CD4-positive, CD25-positive, alpha-beta regulatory T cell (primary cell): Measurements from ENCODE around the gene KRTAP5-6. TPM values are rescaled to one million over a fixed set of nuclear protein-coding genes. Genes with fewer than 3 reads are reported as not detected.
"Not testable (repeated sequence)": the region's sequence is repeated elsewhere in the genome, so short reads cannot be mapped to it uniquely, and the experiment has no call there.

Source experiments
- ATAC-seq, 2 donors: fragments of 150-1000 bp; cut with Tn5 transposase; one replicate each; pipeline ENCODE4 v1.10.0; 2021; ENCODE audit warnings: low read depth in 2 of 2, moderate number of reproducible peaks in 2 of 2, moderate library complexity in 1 of 2
- DNase-seq, 3 donors: peaks; one replicate each; pipeline versions ENCODE4 v3.0.0 to v3.0.0-alpha.2; 2012 to 2022; ENCODE audit warnings: mixed read lengths in 1 of 3
- H3K27ac ChIP-seq: one replicate; pipeline ENCODE4 v1.7.0; 2013; ENCODE audit warnings: mild to moderate bottlenecking, low read length; ENCODE audit not compliant: insufficient read depth, poor library complexity, severe bottlenecking
- H3K27me3 ChIP-seq: one replicate; pipeline ENCODE4 v1.7.0; 2013; ENCODE audit warnings: low read length; ENCODE audit not compliant: control insufficient read depth, insufficient read depth
- H3K36me3 ChIP-seq: one replicate; pipeline ENCODE4 v1.7.0; 2013; ENCODE audit warnings: mild to moderate bottlenecking, low read length, moderate library complexity; ENCODE audit not compliant: control insufficient read depth, insufficient read depth
- H3K4me1 ChIP-seq: 2 replicates; pipeline ENCODE4 v1.7.0; 2013; ENCODE audit warnings: mild to moderate bottlenecking, low read length; ENCODE audit not compliant: insufficient read depth, control insufficient read depth, poor library complexity, severe bottlenecking
- H3K4me3 ChIP-seq: one replicate; pipeline ENCODE4 v1.7.0; 2013; ENCODE audit warnings: low read depth, mild to moderate bottlenecking, low read length, moderate library complexity
- H3K9me3 ChIP-seq, 2 experiments: 1 replicate in 1 of 2; 2 replicates in 1 of 2; pipeline ENCODE4 v1.7.0; 2013; ENCODE audit warnings: low read length in 2 of 2, mild to moderate bottlenecking in 1 of 2, moderate library complexity in 1 of 2; ENCODE audit not compliant: control insufficient read depth in 2 of 2
- H3K27ac Mint-ChIP-seq, 3 donors: one replicate each; pipeline ENCODE4 v1.8.0; 2020 to 2022; ENCODE audit warnings: mild to moderate bottlenecking in 3 of 3, mixed read lengths in 3 of 3, moderate library complexity in 2 of 3
- H3K27me3 Mint-ChIP-seq: one replicate; pipeline ENCODE4 v1.8.0; 2022; ENCODE audit warnings: mild to moderate bottlenecking, mixed read lengths
- H3K36me3 Mint-ChIP-seq: one replicate; pipeline ENCODE4 v1.8.0; 2020; ENCODE audit warnings: mixed read lengths
- H3K4me1 Mint-ChIP-seq, 4 donors: one replicate each; pipeline ENCODE4 v1.8.0; 2020 to 2022; ENCODE audit warnings: mixed read lengths in 4 of 4, mild to moderate bottlenecking in 1 of 4
- H3K4me3 Mint-ChIP-seq, 4 donors: one replicate each; pipeline ENCODE4 v1.8.0; 2020 to 2022; ENCODE audit warnings: mild to moderate bottlenecking in 4 of 4, mixed read lengths in 4 of 4, moderate library complexity in 3 of 4
- H3K9me3 Mint-ChIP-seq, 7 donors: one replicate each; pipeline ENCODE4 v1.8.0; 2020 to 2022; ENCODE audit warnings: mixed read lengths in 7 of 7, mild to moderate bottlenecking in 3 of 7, moderate library complexity in 2 of 7
- polyA plus RNA-seq, 4 donors: library from polyadenylated mRNA; unstranded; fragments of 300-500 nt; fragmentation: Illumina TruSeq; gene quantifications; one replicate each; pipeline ENCODE4 v1.2.3, GENCODE V29; 2021
- total RNA-seq: library from RNA; stranded (reverse); gene quantifications from one replicate; pipeline ENCODE4 v1.2.3, GENCODE V29; 2022

Gene KRTAP5-6
- total and polyA plus RNA-seq, 5 donors from 2014 or later, result not detected

- not testable (repeated sequence) for H3K4me3 Mint-ChIP-seq
Measured at GRCh38 chr11:1683904-1684572, 13.0 kb upstream of the KRTAP5-6 start.

GRCh38 chr11:1684886-1685874 is 11.8 kb upstream of the KRTAP5-6 start:
- H3K4me3 Mint-ChIP-seq, ATAC-seq, H3K36me3 Mint-ChIP-seq, H3K4me1 ChIP-seq, H3K27me3 Mint-ChIP-seq, H3K36me3 ChIP-seq, H3K9me3 Mint-ChIP-seq, H3K9me3 ChIP-seq, DNase-seq, H3K4me3 ChIP-seq, H3K4me1 Mint-ChIP-seq, H3K27ac ChIP-seq, H3K27ac Mint-ChIP-seq, H3K27me3 ChIP-seq: not testable (repeated sequence)

More at GRCh38 chr11:1683904-1684572, 13.0 kb upstream of the KRTAP5-6 start:
- not testable (repeated sequence) for H3K27ac Mint-ChIP-seq, H3K27ac ChIP-seq, H3K36me3 ChIP-seq, H3K27me3 ChIP-seq, H3K4me1 ChIP-seq, H3K9me3 ChIP-seq, ATAC-seq, H3K9me3 Mint-ChIP-seq, H3K36me3 Mint-ChIP-seq, H3K27me3 Mint-ChIP-seq, DNase-seq, H3K4me3 ChIP-seq, H3K4me1 Mint-ChIP-seq

DNA sequence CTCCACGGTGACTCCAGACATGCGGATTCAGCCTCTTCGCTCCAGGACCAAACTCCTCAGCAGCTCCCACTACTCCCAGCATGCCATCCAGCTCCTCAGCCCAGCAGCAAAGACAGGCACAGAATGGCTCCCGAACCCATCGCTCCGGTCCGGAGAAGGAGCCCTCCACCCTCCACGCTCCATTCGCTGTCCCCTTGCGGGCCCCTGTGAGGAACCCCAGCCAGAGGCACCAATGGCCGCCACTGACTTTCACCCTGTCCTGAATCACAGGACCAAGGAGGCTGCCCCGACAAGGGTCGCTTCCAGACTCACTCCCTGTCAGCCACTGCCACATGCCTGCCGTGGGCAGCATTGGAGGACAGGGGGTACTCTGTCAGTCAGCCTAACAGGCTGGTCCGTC is 10.8 kb upstream of the KRTAP5-6 start:
- not testable (repeated sequence) for DNase-seq, H3K4me1 ChIP-seq, H3K27ac ChIP-seq, H3K27me3 Mint-ChIP-seq, H3K9me3 Mint-ChIP-seq, H3K36me3 ChIP-seq, ATAC-seq, H3K36me3 Mint-ChIP-seq, H3K4me3 ChIP-seq, H3K27me3 ChIP-seq, H3K4me3 Mint-ChIP-seq, H3K4me1 Mint-ChIP-seq, H3K9me3 ChIP-seq, H3K27ac Mint-ChIP-seq

- not testable (repeated sequence) for H3K9me3 ChIP-seq, H3K9me3 Mint-ChIP-seq, H3K36me3 ChIP-seq, H3K27me3 ChIP-seq, H3K27me3 Mint-ChIP-seq, H3K4me1 ChIP-seq, DNase-seq, ATAC-seq, H3K27ac ChIP-seq, H3K4me3 ChIP-seq, H3K4me1 Mint-ChIP-seq, H3K4me3 Mint-ChIP-seq, H3K36me3 Mint-ChIP-seq
- H3K27ac Mint-ChIP-seq, result peak overlapping the region in 1 of 3 donors; percentile 25
Measured at GRCh38 chr11:1688336-1688947, 8.6 kb upstream of the KRTAP5-6 start.

GRCh38 chr11:1689250-1690166 is 7.5 kb upstream of the KRTAP5-6 start:
- peaks cover 15% of the 10 kb centered on the region for H3K4me1 ChIP-seq
- H3K9me3 Mint-ChIP-seq, H3K4me3 ChIP-seq, H3K4me1 Mint-ChIP-seq, H3K27ac ChIP-seq, H3K4me3 Mint-ChIP-seq, ATAC-seq, H3K36me3 ChIP-seq, H3K36me3 Mint-ChIP-seq, DNase-seq, H3K27ac Mint-ChIP-seq, H3K27me3 ChIP-seq, H3K27me3 Mint-ChIP-seq, H3K9me3 ChIP-seq: not testable (repeated sequence)

- ATAC-seq (no peak), DNase-seq (no peak)
- Mint-ChIP-seq H3K27me3 (no peaks in the 10 kb centered on the region), H3K36me3 (no peaks in the 10 kb centered on the region), H3K27ac (peak overlapping the region in 1 of 3 donors; percentile 76), H3K9me3 (no peaks in the 10 kb centered on the region), H3K4me1 (peaks cover 0 to 7% (median 0%) of the 10 kb centered on the region in 4 donors), H3K4me3 (no peak overlapping the region)
- Histone ChIP-seq H3K27me3 (no peaks in the 10 kb centered on the region), H3K9me3 (no peaks in the 10 kb centered on the region), H3K36me3 (no peaks in the 10 kb centered on the region), H3K4me3 (no peak overlapping the region), H3K4me1 (peaks cover 15% of the 10 kb centered on the region), H3K27ac (no peak overlapping the region)
Measured at GRCh38 chr11:1690167-1691025, 6.6 kb upstream of the KRTAP5-6 start.
